ENCODE results near the gene DIPK1B.
A peak's percentile ranks its signal among the peaks of the same experiment; 100 is the strongest.
"Not testable (repeated sequence)": the region's sequence is repeated elsewhere in the genome, so short reads cannot be mapped to it uniquely, and the experiment has no call there.

The DIPK1B gene

DNA sequence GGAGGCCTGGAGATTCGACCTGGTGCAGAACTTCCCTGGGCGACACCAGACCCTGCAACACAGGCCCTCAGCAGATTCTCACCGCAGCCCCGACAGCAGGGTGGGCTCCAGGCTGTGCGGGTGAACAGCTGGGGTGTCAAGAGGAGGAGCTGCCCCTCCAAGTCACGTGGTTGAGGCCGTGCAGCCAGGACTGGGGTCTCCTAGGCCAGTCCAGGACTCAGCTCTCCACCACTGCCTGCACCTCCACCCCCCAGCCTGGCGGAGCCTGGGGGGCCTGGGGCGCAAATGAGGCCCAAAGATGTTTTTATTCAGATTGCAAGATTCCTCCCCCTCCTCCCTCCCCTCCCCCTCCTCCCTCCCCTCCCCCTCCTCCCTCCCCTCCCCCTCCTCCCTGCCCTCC lies 15.9 kb upstream of the DIPK1B start:
- FAIRE-seq (no peak), DNase-seq (ENCODE audit: insufficient read length) (no peak)
- no peak for TF ChIP-seq POLR2A (IDR thresholded peaks at IDR 0.05; ENCODE audit: low read depth, low read length)
- no peak for TF ChIP-seq TAF1 (IDR thresholded peaks at IDR 0.05; ENCODE audit: borderline replicate concordance, low read depth, low read length)
- no peak for TF ChIP-seq POLR2AphosphoS5 (IDR thresholded peaks at IDR 0.05; ENCODE audit: low read depth, low read length)

DNA sequence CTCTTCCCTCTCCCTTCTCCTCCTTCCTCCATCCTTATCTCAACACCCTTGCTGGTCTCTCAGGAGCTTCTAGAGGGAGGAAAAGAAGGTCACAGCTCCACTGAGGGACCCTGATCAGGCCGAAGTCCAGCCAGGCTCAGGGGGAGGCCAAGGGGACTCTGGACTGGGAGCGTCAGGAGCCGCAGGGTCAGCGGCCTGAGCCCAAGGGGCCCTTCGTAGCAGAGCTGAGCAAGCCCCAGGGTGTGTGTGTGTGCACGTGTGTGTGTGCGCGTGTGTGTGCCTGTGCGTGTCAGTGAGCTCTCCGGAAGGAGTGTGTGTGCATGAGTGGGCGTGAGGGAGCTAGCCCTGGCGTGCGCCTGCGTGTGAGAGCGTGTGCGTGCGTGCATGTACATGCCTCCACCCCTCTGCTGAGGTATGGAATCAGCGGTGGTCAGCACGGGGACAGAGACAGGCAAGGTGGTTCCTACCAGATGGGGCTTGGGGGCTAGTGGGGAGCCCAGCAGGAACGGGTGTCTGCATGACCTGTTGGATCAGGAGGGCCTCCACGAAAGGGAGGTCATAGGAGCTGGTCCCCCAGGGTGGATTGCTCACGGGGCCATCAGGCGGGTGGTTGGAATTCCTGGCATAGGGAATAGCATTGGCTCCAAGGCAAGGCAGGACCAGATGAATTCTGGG lies 15.1 kb upstream of the DIPK1B start:
- FAIRE-seq (no peak), DNase-seq (ENCODE audit: insufficient read length) (no peak)
- no peak for TF ChIP-seq TAF1 (IDR thresholded peaks at IDR 0.05; ENCODE audit: borderline replicate concordance, low read depth, low read length)
- TF ChIP-seq POLR2A (IDR thresholded peaks at IDR 0.05; ENCODE audit: low read depth, low read length): no peak
- no peak for TF ChIP-seq POLR2AphosphoS5 (IDR thresholded peaks at IDR 0.05; ENCODE audit: low read depth, low read length)

DNA sequence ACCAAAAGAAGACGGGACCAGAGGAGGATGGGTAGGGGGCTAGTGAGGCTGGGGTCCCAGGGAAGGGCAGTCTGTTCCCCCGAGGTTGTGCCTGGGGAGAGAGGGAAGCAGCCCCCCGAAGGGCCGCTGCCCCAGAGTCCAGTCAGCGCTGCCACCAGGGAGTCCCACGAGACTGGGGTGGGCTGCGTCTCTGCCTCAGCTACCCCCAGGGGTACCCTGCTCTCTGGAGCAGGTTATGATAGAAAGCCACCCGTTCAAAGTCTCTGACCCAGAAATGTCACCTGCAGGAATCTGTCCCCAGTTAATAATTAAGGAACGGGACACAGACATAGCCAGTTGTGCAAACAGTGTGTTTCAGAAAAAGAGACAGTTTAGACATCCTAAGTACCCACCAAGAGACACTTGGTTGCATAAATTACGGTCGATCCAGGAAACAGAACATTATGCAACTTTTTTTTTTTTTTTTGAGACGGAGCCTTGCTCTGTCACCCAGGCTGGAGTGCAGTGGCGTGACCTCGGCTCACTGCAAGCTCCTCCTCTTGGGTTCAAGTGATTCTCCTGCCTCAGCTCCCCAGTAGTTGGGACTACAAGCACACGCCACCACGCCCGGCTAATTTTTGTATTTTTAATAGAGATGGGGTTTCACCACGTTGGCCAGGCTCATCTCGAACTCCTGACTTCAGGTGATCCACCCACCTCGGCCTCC lies 14.4 kb upstream of the DIPK1B start:
- FAIRE-seq: no peak
- no peak for DNase-seq (ENCODE audit: insufficient read length)
- TF ChIP-seq TAF1 (IDR thresholded peaks at IDR 0.05; ENCODE audit: borderline replicate concordance, low read depth, low read length) (no peak), POLR2AphosphoS5 (IDR thresholded peaks at IDR 0.05; ENCODE audit: low read depth, low read length) (no peak), POLR2A (IDR thresholded peaks at IDR 0.05; ENCODE audit: low read depth, low read length) (no peak)

DNA sequence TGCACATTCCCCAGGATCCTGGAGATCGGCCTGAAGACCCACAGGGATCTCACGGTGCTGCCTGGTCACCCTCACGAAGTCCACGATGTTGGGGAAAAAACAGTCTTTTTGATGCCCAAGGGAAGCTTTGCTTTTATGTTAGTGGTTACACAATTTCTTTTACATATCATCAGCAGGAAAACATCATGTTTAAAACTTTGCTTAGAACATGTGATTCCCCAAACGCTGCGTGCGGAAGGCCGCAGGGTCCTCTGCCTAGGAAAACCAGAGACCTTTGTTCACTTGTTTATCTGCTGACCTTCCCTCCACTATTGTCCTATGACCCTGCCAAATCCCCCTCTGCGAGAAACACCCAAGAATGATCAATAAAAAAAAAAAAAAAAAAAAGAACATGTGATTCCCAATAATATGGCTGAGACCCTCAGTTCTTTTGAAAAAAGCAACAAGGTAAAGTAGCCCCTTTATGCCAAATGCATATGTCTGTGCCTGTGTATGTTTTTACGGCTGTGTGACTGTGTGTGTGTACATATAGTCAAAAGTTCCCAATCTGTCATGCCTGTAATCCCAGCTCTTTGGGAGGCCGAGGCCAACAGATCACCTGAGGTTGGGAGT lies 13.6 kb upstream of the DIPK1B start:
- no peak for DNase-seq (ENCODE audit: insufficient read length)
- TF ChIP-seq POLR2A (IDR thresholded peaks at IDR 0.05; ENCODE audit: low read depth, low read length) (no peak), TAF1 (IDR thresholded peaks at IDR 0.05; ENCODE audit: borderline replicate concordance, low read depth, low read length) (no peak), POLR2AphosphoS5 (IDR thresholded peaks at IDR 0.05; ENCODE audit: low read depth, low read length) (no peak)
- FAIRE-seq: no peak

DNA sequence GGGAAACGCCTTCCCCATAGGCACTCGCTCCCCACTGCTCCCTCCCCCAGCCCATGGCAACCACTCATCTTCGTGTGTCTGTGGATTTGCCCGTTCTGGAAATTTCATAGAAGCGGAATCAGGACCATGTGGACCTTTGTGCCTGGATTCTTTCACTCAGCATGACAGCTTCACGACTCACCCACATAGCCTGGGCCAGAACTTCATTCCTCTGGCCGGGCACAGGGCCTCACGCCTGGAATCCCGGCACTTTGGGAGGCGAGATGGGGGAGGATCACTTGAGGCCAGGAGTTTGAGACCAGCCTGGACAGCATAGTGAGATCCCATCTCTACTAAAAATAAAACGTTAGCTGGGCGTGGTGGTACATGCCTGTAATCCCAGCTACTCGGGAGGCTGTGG lies 12.1 kb upstream of the DIPK1B start:
- TF ChIP-seq POLR2AphosphoS5 (IDR thresholded peaks at IDR 0.05; ENCODE audit: low read depth, low read length) (no peak), TAF1 (IDR thresholded peaks at IDR 0.05; ENCODE audit: borderline replicate concordance, low read depth, low read length) (no peak), POLR2A (IDR thresholded peaks at IDR 0.05; ENCODE audit: low read depth, low read length) (no peak)
- FAIRE-seq (no peak), DNase-seq (ENCODE audit: insufficient read length) (no peak)

DNA sequence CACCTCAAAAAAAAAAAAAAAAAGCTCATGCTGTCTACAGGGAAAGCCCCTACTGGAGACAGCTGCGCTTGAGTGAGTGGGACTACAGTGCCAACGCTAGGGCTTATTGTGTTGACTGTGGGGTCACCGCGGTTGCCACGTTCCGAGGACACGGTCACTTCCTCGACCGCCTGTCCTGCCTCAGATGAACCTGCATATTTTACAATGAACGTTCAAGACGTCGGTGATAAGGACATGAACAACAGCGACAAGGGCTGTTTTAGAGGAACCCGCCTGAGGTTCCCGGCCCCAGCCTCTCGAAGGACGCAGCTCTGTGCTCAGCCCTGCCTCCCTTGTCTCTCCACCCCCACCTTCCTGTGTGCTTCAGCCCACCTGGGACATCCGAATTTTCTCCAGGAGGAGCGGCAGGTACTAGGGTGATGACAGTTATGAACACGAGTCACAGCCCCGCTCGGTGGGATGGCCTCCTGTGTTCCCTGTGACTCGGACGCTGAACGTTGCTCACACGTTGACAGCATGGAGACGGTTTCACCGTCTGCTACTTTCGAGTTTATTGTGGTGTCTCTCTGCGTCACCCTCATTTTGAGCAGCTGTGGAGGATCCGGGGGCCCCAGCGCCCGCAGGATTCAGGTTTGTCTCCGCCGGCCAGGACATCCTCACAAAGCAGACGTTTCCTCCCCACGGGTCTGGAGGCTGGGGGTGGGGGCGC lies 11.3 kb upstream of the DIPK1B start:
- TF ChIP-seq POLR2A (IDR thresholded peaks at IDR 0.05; ENCODE audit: low read depth, low read length): 0 out of 2 replicates have a peak, but pooled peaks have one; percentile 24
- TF ChIP-seq TAF1 (IDR thresholded peaks at IDR 0.05; ENCODE audit: borderline replicate concordance, low read depth, low read length): no peak
- no peak for TF ChIP-seq POLR2AphosphoS5 (IDR thresholded peaks at IDR 0.05; ENCODE audit: low read depth, low read length)
- FAIRE-seq (peak; percentile 9), DNase-seq (ENCODE audit: insufficient read length) (peak; percentile 65)

DNA sequence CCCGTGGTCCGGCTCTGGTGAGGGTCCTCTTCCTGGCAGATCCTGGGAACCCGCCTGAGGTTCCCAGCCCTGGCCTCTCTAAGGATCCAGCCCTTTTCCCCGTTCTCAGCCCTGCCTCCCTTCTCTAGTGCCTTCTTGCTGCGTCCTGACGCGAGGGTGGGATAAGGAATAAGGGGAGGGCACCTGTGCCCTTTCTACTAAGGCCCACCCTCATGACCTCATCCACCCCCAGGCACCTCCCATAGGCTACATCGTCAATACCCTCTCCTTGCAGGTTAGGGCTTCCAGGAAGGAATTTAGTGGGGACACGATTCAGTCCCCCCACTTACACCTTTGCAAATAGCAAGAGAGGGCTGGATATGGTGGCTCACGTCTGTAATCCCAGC lies 10.7 kb upstream of the DIPK1B start:
- TF ChIP-seq TAF1 (IDR thresholded peaks at IDR 0.05; ENCODE audit: borderline replicate concordance, low read depth, low read length): no peak
- TF ChIP-seq POLR2A (IDR thresholded peaks at IDR 0.05; ENCODE audit: low read depth, low read length): no peak
- TF ChIP-seq POLR2AphosphoS5 (IDR thresholded peaks at IDR 0.05; ENCODE audit: low read depth, low read length): no peak
- DNase-seq (ENCODE audit: insufficient read length) (no peak), FAIRE-seq (no peak)

DNA sequence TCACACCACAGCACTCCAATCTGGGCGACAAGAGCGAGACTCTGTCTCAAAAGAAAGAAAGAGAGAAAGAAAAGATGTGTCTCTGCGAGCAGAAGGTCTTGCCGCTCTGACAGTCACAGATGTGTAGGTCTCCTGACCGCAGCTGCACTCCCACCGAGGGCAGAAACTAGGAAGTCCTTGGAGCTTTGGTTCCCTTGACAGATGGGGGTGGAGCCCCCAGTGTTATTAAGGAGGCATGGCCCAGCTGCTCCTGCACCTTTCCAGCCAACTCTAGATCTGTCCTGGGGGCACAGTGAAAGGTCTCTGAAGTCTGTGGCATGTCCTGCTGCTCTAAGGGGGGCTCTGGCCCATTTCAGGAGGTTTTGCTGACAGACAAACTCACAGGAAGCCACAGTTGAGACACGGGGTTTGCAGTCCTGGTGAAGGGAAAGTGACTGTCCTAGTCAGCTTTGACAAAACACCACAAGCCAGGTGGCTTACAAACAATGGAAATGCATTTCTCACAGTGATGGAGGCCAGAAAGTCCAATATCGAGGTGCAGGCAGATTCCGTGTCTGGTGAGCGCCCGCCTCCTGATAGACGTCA lies 9.0 kb upstream of the DIPK1B start:
- no peak for DNase-seq (ENCODE audit: insufficient read length)
- FAIRE-seq: no peak
- TF ChIP-seq POLR2AphosphoS5 (IDR thresholded peaks at IDR 0.05; ENCODE audit: low read depth, low read length) (no peak), TAF1 (IDR thresholded peaks at IDR 0.05; ENCODE audit: borderline replicate concordance, low read depth, low read length) (no peak), POLR2A (IDR thresholded peaks at IDR 0.05; ENCODE audit: low read depth, low read length) (no peak)

DNA sequence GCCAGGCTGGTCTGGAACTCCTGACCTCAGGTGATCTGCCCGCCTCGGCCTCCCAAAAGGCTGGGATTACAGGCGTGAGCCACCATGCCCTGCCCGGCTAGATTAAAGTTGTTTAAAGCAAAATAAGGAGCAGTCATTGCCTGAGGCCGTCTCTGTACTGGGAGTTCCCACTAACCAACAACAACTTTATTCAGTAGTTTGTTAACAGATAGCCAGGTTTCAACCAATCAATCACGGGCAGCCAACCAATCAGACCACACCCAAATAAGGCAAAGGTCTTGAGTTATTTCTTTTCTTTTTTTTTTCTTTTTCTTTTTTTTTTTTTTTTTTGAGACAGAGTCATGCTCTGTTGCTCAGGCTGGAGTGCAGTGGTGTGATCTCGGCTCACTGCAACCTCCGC lies 7.6 kb upstream of the DIPK1B start:
- not testable (repeated sequence) for FAIRE-seq; DNase-seq (ENCODE audit: insufficient read length)

DNA sequence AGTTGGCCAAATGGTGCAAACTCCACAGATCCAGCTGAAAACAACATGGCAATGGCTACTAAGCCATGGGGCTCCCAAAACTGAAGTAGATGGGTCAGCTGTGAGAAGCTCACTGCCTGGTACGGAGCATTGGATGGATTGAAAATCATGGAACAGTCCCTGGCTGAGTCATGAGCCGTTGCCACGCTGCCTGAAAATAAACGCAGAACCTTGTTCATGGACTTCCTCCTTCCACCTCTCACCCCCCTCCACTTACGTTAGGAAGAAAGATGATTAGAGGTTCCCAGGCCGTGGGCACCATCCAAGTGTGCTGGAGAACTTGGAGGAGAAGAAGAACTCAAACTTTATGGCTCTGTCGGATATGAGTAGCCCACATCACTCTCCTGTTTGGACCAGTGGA lies 6.8 kb upstream of the DIPK1B start:
- TF ChIP-seq POLR2A (IDR thresholded peaks at IDR 0.05; ENCODE audit: low read depth, low read length) (no peak), TAF1 (IDR thresholded peaks at IDR 0.05; ENCODE audit: borderline replicate concordance, low read depth, low read length) (no peak), POLR2AphosphoS5 (IDR thresholded peaks at IDR 0.05; ENCODE audit: low read depth, low read length) (no peak)
- FAIRE-seq (no peak), DNase-seq (ENCODE audit: insufficient read length) (no peak)

DNA sequence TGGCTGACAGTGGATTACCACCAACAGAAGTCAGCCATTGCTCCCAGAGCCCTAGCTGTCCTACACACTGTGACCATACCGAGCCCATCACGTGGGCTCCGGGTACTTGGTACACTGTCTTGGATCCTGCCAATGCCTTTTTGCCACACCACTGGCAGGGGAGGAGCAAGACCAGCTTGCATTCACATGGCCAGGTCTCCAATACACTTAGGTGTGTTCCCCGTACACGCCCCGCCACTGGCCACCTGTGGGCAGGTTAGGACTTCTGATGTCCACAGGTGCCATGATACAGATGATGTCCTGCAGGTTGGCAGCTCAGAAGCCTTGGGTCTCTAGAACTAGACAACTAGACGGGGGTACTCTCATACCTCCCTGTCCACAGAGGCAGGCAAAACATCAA lies 5.4 kb upstream of the DIPK1B start:
- DNase-seq (ENCODE audit: insufficient read length): no peak
- TF ChIP-seq TAF1 (IDR thresholded peaks at IDR 0.05; ENCODE audit: borderline replicate concordance, low read depth, low read length) (no peak), POLR2A (IDR thresholded peaks at IDR 0.05; ENCODE audit: low read depth, low read length) (no peak), POLR2AphosphoS5 (IDR thresholded peaks at IDR 0.05; ENCODE audit: low read depth, low read length) (no peak)
- FAIRE-seq: no peak
